HPDE6-E6E7 (cell line): ENCODE results near the gene RAB3GAP1.

Experiments
- DNase-seq: peaks from one replicate; pipeline ENCODE4 v3.0.0; 2011; ENCODE audit warnings: missing footprints; ENCODE audit errors: extremely low spot score

The RAB3GAP1 gene

GRCh38 chr2:135163901-135164300, 111.8 kb downstream of the RAB3GAP1 start:
- no peak for DNase-seq

GRCh38 chr2:135164431-135164830, 112.3 kb downstream of the RAB3GAP1 start:
- DNase-seq = peak; percentile 84

GRCh38 chr2:135167273-135167672, 115.2 kb downstream of the RAB3GAP1 start:
- no peak for DNase-seq

- DNase-seq = no peak
These were observed 116.2 kb downstream of the RAB3GAP1 start for GRCh38 chr2:135168204-135168856.

- DNase-seq = no peak
These were observed 118.0 kb downstream of the RAB3GAP1 start for GRCh38 chr2:135169900-135170753.

GRCh38 chr2:135174049-135174809, 122.1 kb downstream of the RAB3GAP1 start:
- no peak for DNase-seq

GRCh38 chr2:135174810-135175093, 122.7 kb downstream of the RAB3GAP1 start:
- DNase-seq = no peak

GRCh38 chr2:135175177-135175576, 123.1 kb downstream of the RAB3GAP1 start:
- DNase-seq = no peak

GRCh38 chr2:135179689-135180088, 127.6 kb downstream of the RAB3GAP1 start:
- DNase-seq = no peak

GRCh38 chr2:135182190-135182589, 130.1 kb downstream of the RAB3GAP1 start:
- DNase-seq = no peak

- DNase-seq = no peak
These were observed 130.5 kb downstream of the RAB3GAP1 start for GRCh38 chr2:135182601-135183000.

GRCh38 chr2:135183822-135184221, 131.7 kb downstream of the RAB3GAP1 start:
- DNase-seq = no peak

- DNase-seq = no peak
These were observed 134.0 kb downstream of the RAB3GAP1 start for GRCh38 chr2:135186054-135186453.

- DNase-seq = no peak
These were observed 135.2 kb downstream of the RAB3GAP1 start for GRCh38 chr2:135187270-135187669.

- DNase-seq = no peak
These were observed 137.1 kb downstream of the RAB3GAP1 start for GRCh38 chr2:135189148-135189547.

GRCh38 chr2:135190799-135191198, 138.7 kb downstream of the RAB3GAP1 start:
- no peak for DNase-seq

- no peak for DNase-seq
These were observed 146.4 kb downstream of the RAB3GAP1 start for GRCh38 chr2:135198481-135198880.

GRCh38 chr2:135202751-135203150, 150.7 kb downstream of the RAB3GAP1 start:
- DNase-seq = no peak

GRCh38 chr2:135203944-135204343, 151.9 kb downstream of the RAB3GAP1 start:
- DNase-seq = no peak

GRCh38 chr2:135208016-135208415, 155.9 kb downstream of the RAB3GAP1 start:
- no peak for DNase-seq

- no peak for DNase-seq
These were observed 160.7 kb downstream of the RAB3GAP1 start for GRCh38 chr2:135212757-135213156.

- no peak for DNase-seq
These were observed 166.3 kb downstream of the RAB3GAP1 start for GRCh38 chr2:135218426-135218825.

GRCh38 chr2:135219226-135219625, 167.1 kb downstream of the RAB3GAP1 start:
- DNase-seq = no peak
